Subcutaneous adipose tissue (tissue), 4 donors: ENCODE results near the gene ANKS1A. TPM values are rescaled to one million over a fixed set of nuclear protein-coding genes. Genes with fewer than 3 reads are reported as not detected.

Source experiments
- total RNA-seq, 4 donors: library from RNA; depleted of rRNA; stranded (reverse); fragments of >200 nt; gene quantifications; one replicate each; pipeline ENCODE4 v1.1.0, GENCODE V29; 2016
- TF ChIP-seq, protein P1 (sequence below): fragments of 450-650 bp; IDR thresholded peaks from one replicate; pipeline ENCODE4 v1.5.1; 2016; ENCODE audit warnings: low read depth, mild to moderate bottlenecking, control low read depth, antibody characterized with exemption, moderate library complexity

Gene ANKS1A
- total RNA-seq, 4 donors from 2014 or later: 11.6 to 31.3 (median 19.2) TPM

- TF ChIP-seq, protein P1, sequence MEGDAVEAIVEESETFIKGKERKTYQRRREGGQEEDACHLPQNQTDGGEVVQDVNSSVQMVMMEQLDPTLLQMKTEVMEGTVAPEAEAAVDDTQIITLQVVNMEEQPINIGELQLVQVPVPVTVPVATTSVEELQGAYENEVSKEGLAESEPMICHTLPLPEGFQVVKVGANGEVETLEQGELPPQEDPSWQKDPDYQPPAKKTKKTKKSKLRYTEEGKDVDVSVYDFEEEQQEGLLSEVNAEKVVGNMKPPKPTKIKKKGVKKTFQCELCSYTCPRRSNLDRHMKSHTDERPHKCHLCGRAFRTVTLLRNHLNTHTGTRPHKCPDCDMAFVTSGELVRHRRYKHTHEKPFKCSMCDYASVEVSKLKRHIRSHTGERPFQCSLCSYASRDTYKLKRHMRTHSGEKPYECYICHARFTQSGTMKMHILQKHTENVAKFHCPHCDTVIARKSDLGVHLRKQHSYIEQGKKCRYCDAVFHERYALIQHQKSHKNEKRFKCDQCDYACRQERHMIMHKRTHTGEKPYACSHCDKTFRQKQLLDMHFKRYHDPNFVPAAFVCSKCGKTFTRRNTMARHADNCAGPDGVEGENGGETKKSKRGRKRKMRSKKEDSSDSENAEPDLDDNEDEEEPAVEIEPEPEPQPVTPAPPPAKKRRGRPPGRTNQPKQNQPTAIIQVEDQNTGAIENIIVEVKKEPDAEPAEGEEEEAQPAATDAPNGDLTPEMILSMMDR: no peak
Observed at GRCh38 chr6:35061651-35062410, 172.8 kb downstream of the ANKS1A start.

DNA sequence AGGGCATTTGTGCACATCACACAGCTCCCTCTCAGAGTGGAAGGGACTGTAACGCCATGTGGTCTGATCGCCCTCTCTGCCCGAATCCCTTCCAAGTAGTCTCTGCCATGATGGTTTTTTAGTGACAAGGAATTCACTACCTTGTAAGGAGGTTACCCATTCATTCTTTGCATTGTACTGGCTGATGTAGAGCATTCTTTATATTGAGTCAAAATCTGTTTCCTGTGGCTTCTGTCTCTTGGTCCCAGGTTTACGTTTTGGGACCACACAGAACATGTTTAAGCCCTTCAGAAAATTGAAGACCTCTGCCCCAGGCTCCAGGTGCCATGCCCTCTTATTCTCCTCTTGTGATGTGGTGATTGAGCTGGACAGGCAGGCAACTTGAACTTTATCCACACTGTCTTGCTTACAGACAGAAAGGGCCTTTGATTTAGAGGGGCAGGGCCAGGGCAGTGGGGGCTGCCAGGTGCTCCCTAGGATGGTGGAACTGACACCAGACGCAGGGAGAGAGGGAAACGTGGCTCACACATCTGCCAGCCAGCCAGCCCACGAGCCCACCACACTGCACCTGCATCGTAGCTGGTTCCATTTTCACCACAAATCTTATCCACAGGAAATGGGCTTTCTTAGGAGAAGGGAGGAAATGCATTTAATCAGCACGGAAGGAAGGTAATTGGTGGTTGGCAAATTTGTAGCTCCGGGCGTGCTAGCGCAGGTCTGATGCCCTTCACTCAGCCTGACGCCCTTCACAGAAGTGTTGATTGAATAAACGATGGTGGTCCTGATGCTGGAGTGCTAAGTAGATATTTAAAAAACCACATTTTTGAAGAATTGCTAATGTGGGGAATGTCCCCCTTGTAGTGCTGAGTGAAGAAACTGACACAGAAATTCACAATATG is 173.9 kb downstream of the ANKS1A start:
- TF ChIP-seq, protein P1: no peak

DNA sequence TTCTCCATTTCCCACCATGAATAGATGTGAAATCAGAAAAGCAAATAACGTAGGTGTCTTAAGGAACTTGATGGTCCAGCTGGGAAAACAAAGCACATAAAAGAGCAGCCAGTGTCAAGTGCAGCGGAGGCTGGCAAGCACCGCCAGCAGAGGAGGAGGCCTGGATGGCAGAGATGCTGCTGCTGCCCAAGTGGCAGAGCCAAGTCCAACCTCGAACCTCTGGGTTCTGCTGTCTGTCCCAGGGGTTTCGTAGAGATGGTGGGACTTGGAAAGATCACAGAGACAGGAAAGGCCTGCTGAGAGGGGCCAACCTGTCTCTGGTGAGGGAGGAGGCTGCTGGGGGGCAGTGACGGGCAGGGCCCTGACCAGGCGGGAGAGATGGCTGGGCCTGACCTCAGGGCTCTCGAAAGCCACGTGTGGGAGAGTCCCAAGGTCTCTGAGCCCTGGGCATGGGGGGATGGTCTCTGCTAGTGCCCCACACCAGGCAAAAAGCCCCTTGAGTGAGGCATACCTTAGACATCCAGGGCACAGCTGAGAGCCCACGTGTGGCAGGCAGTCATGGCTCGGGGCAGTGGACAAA is 174.7 kb downstream of the ANKS1A start:
- TF ChIP-seq, protein P1: no peak

- TF ChIP-seq, protein P1: no peak
Observed at GRCh38 chr6:35064290-35064689, 175.2 kb downstream of the ANKS1A start.

DNA sequence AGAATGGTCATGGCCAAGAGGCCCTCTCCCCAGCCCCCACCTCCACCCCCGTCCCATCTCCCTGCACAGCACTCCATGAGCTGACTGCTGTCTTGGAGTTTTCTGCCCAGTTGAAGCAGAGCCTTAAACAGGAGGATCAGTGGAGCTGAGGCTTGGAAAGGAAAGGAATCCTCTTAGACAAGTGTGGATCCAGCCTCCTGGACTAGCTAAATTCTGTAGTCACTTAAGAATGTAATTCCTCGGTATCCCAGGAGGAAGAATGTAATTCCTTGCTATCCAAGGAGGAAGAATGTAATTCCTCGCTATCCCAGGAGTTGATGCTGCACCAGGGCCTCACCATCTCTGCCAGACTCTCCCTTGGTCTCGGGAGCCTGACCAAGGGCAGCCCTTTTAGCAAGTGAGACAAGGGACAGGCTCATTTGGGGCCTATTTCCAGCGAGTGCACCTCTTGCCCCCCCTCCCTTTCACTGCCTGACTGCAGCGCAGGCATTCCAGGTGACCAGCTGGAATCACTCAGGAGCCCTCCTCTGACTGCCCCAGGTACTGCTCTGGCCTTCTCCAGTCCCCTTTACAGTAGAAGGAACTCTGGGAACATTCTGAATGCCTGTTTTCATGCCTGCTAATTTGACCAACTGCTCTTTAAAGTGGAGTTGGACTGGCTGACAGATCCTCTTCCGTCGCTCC is 175.8 kb downstream of the ANKS1A start:
- TF ChIP-seq, protein P1: no peak

GRCh38 chr6:35065441-35065800 is 176.4 kb downstream of the ANKS1A start:
- TF ChIP-seq, protein P1: no peak

GRCh38 chr6:35065870-35066269 is 176.8 kb downstream of the ANKS1A start:
- TF ChIP-seq, protein P1: no peak
